Measurements from ENCODE around the gene DZIP1L. TPM values are rescaled to one million over a fixed set of nuclear protein-coding genes. Genes with fewer than 3 reads are reported as not detected.

DZIP1L gene
- total and polyA plus RNA-seq, 2 experiments from 2014 or later, result 10.6 to 19.5 TPM

DNA sequence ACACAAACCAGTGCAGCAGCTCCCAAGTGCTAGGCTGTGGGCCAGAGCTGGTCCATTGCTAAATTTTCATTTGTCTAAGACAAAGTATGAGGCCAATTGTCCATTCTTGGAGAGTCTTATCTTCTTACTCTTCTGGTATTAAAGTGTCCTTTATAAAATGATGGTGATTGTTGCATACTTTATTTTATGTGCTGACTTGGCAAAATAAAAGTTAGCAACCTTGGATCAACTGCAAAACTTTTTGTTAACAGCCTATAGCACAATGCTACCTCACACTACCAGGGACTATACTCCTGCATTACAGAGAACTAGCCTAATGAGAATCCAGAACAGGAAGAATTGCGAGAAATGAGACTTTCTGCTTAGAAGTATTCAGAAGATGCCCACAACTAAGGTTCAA is 61.4 kb downstream of the DZIP1L start (continued):
- TF ChIP-seq, protein P1, sequence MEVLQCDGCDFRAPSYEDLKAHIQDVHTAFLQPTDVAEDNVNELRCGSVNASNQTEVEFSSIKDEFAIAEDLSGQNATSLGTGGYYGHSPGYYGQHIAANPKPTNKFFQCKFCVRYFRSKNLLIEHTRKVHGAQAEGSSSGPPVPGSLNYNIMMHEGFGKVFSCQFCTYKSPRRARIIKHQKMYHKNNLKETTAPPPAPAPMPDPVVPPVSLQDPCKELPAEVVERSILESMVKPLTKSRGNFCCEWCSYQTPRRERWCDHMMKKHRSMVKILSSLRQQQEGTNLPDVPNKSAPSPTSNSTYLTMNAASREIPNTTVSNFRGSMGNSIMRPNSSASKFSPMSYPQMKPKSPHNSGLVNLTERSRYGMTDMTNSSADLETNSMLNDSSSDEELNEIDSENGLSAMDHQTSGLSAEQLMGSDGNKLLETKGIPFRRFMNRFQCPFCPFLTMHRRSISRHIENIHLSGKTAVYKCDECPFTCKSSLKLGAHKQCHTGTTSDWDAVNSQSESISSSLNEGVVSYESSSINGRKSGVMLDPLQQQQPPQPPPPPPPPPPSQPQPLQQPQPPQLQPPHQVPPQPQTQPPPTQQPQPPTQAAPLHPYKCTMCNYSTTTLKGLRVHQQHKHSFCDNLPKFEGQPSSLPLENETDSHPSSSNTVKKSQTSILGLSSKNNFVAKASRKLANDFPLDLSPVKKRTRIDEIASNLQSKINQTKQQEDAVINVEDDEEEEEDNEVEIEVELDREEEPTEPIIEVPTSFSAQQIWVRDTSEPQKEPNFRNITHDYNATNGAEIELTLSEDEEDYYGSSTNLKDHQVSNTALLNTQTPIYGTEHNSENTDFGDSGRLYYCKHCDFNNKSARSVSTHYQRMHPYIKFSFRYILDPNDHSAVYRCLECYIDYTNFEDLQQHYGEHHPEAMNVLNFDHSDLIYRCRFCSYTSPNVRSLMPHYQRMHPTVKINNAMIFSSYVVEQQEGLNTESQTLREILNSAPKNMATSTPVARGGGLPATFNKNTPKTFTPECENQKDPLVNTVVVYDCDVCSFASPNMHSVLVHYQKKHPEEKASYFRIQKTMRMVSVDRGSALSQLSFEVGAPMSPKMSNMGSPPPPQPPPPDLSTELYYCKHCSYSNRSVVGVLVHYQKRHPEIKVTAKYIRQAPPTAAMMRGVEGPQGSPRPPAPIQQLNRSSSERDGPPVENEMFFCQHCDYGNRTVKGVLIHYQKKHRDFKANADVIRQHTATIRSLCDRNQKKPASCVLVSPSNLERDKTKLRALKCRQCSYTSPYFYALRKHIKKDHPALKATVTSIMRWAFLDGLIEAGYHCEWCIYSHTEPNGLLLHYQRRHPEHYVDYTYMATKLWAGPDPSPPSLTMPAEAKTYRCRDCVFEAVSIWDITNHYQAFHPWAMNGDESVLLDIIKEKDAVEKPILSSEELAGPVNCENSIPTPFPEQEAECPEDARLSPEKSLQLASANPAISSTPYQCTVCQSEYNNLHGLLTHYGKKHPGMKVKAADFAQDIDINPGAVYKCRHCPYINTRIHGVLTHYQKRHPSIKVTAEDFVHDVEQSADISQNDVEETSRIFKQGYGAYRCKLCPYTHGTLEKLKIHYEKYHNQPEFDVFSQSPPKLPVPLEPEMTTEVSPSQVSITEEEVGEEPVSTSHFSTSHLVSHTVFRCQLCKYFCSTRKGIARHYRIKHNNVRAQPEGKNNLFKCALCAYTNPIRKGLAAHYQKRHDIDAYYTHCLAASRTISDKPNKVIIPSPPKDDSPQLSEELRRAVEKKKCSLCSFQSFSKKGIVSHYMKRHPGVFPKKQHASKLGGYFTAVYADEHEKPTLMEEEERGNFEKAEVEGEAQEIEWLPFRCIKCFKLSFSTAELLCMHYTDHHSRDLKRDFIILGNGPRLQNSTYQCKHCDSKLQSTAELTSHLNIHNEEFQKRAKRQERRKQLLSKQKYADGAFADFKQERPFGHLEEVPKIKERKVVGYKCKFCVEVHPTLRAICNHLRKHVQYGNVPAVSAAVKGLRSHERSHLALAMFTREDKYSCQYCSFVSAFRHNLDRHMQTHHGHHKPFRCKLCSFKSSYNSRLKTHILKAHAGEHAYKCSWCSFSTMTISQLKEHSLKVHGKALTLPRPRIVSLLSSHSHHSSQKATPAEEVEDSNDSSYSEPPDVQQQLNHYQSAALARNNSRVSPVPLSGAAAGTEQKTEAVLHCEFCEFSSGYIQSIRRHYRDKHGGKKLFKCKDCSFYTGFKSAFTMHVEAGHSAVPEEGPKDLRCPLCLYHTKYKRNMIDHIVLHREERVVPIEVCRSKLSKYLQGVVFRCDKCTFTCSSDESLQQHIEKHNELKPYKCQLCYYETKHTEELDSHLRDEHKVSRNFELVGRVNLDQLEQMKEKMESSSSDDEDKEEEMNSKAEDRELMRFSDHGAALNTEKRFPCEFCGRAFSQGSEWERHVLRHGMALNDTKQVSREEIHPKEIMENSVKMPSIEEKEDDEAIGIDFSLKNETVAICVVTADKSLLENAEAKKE (CRISPR knock-in tag; IDR thresholded peaks at IDR 0.05), result no peak
- no peak for TF ChIP-seq POLR2AphosphoS5 (IDR thresholded peaks at IDR 0.05; ENCODE audit: low read depth)

DNA sequence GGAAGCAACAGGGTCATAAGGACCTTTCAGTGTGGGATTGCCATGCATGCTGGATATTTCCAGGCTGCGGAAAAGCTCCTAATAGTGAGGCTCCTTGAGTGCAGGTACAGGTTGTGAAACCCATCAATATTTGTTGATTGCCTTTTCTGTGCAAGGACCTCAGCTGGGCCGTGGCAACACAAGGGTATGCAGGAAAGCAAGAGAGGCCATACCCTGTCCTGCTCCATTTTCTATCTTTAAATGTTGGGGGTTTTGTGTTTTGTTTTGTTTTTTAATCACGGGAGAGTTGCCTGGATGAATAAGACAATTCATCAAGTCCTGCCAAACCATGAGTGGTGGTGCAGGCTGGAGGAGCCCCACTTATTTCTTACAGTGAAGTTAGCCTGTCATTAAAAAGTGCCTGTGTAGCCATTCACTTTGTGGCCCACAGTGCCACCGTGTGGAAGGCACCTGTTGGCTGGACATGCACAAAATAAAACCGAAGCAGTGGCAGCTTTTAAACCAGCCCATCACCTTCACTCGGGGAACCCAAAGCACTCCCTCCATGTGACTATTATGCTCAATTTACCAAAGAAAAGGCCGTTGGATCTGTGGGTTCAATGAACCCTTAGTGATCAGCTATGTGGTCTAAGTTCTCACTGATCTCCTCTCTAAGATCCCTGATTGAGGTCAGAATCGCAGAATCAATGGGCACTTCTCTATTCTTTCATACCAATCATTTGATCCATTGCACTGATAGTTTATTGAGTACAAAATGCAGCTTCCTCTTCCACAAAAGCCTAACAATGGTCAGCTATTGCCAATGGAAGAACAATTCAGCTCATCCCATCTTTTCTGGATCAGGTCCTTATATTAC is 63.2 kb downstream of the DZIP1L start:
- no peak overlapping the region for H3K4me3 Mint-ChIP-seq
- ATAC-seq, result peak; percentile 84
- H3K9me2 ChIP-seq (ENCODE audit: insufficient read depth), result no peaks in the 10 kb centered on the region
- H2AFZ ChIP-seq, result no peak overlapping the region
- H3K4me3 ChIP-seq, result no peak overlapping the region
- no peaks in the 10 kb centered on the region; the same call in 2 of the 3 replicates for H3K9me3 Mint-ChIP-seq
- H3F3A ChIP-seq (replicated peaks; ENCODE audit: low read depth), result no peaks in the 10 kb centered on the region
- no peaks in the 10 kb centered on the region for H3K27me3 Mint-ChIP-seq (ENCODE audit: insufficient read depth, low read depth, poor library complexity)
- H3K27me3 ChIP-seq (ENCODE audit: insufficient read depth), result no peaks in the 10 kb centered on the region
- H3K79me2 ChIP-seq (replicated peaks; ENCODE audit: insufficient read depth), result no peaks in the 10 kb centered on the region
- H3K36me3 Mint-ChIP-seq (ENCODE audit: low read depth), result peaks cover 2% of the 10 kb centered on the region; the same call in 1 of the 3 replicates
- H3K4me1 Mint-ChIP-seq, result peaks cover 10% of the 10 kb centered on the region
- H4K20me1 ChIP-seq (replicated peaks; ENCODE audit: insufficient read depth), result peaks cover 3% of the 10 kb centered on the region; the same call in 1 of the 2 replicates
- H3K4me1 ChIP-seq (ENCODE audit: insufficient read depth), result peaks cover 9% of the 10 kb centered on the region
- H3K36me3 ChIP-seq (ENCODE audit: insufficient read depth), result no peaks in the 10 kb centered on the region
- DNase-seq (ENCODE audit: low spot score), result peak; percentile 76
- H3K27ac ChIP-seq (ENCODE audit: low read depth), result no peak overlapping the region
- no peak overlapping the region for H3K27ac Mint-ChIP-seq
- H3K4me2 ChIP-seq, result no peak overlapping the region
- TF ChIP-seq ZNF331 (CRISPR knock-in tag; IDR thresholded peaks at IDR 0.05; ENCODE audit: low read depth) (no peak), NANOG (IDR thresholded peaks at IDR 0.05; ENCODE audit: borderline replicate concordance) (no peak)
- TF ChIP-seq, protein P2, sequence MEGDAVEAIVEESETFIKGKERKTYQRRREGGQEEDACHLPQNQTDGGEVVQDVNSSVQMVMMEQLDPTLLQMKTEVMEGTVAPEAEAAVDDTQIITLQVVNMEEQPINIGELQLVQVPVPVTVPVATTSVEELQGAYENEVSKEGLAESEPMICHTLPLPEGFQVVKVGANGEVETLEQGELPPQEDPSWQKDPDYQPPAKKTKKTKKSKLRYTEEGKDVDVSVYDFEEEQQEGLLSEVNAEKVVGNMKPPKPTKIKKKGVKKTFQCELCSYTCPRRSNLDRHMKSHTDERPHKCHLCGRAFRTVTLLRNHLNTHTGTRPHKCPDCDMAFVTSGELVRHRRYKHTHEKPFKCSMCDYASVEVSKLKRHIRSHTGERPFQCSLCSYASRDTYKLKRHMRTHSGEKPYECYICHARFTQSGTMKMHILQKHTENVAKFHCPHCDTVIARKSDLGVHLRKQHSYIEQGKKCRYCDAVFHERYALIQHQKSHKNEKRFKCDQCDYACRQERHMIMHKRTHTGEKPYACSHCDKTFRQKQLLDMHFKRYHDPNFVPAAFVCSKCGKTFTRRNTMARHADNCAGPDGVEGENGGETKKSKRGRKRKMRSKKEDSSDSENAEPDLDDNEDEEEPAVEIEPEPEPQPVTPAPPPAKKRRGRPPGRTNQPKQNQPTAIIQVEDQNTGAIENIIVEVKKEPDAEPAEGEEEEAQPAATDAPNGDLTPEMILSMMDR (conservative IDR thresholded peaks at IDR 0.05; ENCODE audit: low read depth in 2 of 2), result peak; percentile 77 to 84

Data from GM23338 (cell line).